Activated CD4-positive, alpha-beta T cell treated with anti-CD3 and anti-CD28 coated beads, Interleukin-2, Interleukin-6, amounts not matched to agents 100 ng/mL and 50 ng/mL, durations not matched to agents 16 hours and 8 hours (primary cell): ENCODE data around the gene IQSEC1.

Experiments
- DNase-seq: peaks from one replicate; pipeline ENCODE4 v3.0.0-alpha.2; 2020

IQSEC1 gene

GRCh38 chr3:12981306-12982275 lies 91.6 kb downstream of the IQSEC1 start:
- no peak for DNase-seq

DNA sequence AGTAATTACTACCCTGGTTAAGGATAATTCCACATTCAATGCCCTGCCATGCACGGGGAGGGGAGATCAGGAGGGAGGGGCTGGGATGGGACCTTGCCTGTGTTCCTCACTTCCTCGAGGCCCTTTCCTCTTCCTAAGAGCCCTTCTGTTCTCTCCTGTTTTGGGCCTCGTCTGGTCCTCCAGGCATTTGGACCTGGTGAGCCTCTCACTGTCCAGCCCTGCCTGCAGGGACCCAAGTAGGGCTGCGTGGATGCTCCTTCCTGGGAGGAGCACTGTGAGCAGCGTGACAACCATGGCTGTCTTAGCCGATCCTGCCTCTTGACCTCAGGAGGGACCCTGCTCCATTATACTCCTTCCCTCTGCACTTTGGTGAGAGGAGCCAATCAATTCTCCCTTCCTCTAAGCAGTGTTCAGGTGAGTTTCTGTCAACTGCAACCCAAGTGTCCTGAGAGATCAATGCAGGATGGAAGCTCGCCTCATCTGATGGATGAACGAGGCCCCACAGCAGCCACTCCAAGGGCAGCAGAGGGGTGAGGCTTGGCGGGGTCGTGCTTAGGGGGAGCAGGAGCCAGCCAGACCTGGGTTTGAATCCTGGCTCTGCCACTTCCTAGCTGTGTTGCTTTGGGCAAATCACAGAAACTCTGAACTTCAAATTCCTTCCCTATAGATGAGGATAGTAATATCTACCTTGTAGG lies 92.5 kb downstream of the IQSEC1 start:
- DNase-seq = no peak

DNA sequence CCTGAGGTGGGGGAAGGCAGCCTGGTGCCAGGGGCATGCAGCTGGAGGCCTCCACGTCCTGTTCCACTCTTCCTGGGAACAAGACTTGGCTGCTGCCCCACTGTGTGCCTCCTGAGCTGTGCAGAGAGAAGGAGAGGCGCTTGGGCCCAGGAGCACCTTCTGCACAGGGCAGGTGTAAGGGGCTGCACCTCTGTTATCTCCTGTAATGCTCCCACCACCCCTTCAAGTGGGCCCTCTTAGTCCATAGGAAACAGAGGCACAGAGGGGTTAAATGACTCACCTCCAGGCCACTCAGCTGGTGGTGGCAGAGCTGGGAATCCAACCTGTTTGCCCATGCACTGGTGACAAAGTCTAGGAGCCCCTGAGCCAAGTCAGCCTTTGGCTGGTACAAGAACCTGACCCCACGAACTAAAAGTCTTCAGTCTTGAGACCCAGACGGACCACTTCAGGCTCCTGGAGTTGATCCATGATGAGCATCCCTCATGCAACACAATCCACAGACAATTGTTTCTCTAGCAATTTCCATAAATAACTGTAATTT lies 93.2 kb downstream of the IQSEC1 start:
- DNase-seq = no peak

- no peak for DNase-seq
These were observed 93.9 kb downstream of the IQSEC1 start for GRCh38 chr3:12979151-12979946.

GRCh38 chr3:12978682-12979081 lies 94.5 kb downstream of the IQSEC1 start:
- DNase-seq = no peak

DNA sequence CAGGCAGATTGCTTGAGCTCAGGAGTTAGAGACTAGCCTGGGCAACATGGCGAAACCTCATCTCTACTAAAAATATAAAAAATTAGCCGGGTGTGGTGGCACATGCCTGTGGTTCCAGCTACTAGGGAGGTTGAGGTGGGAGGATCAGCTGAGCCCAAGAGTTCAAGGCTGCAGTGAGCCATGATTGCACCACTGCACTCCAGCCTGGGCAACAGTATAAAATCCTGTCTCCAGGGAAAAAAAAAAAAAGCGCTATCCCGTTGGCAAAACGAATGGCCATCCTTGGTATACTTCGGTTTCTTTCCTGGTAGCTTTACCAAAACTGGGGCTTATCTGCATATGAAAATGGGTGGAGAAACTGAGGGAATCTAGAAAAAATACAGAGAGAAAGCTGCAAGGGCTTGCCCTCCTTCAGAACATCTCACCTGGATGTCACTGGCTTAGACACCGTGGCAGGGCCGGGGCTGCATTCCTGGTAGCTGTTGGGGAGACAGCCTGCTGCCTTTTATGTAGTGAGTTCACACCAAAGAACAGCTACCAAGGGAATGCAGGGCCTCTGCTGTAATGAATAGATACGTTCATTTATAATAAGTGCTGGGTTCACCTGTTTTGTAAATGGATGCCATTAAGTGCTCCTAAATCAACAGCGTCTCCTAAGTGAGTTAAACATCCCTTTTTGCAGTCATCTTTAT lies 96.0 kb downstream of the IQSEC1 start:
- no peak for DNase-seq

GRCh38 chr3:12975748-12976522 lies 97.3 kb downstream of the IQSEC1 start:
- DNase-seq = no peak

DNA sequence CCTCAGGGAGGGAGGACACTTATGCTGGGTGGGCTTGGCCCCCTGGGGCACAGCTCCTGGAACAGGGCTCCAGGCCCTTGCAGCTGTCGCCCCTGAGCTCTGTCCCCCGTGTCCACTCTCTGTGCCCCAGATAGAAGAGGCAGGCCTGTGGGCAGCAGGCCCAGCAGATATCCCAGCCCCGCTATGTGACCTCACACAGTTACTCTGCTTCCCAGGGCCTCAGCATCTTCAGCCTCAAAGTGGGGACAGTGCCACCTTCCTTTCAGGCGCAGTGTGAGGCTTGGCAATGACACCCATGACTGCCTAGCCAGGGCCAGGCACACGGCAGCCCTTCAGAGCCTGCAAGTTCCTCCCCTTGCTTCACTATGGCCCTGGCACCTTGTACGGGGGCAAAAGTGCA lies 98.4 kb downstream of the IQSEC1 start:
- no peak for DNase-seq

GRCh38 chr3:12974334-12974733 lies 98.9 kb downstream of the IQSEC1 start:
- no peak for DNase-seq

DNA sequence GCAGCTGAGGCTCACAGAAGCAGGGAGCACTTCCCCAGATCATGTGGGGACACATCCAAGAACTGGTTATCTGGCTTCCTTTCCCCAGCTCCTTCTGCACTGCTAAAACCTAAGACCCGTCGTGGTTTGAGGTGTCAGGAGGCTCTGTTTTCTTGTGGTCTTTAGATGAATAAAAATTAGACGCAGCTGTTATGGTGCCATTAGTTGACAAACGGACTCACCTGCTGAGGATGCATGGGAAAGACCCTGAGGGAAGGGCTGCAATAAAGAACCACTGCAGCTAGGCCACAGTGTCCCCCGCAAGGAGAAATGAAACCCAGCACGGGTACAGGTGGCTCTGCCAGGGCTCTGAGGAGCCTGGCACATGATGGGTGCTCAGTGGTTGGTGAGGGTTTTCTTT lies 99.4 kb downstream of the IQSEC1 start:
- peak; percentile 36 for DNase-seq

DNA sequence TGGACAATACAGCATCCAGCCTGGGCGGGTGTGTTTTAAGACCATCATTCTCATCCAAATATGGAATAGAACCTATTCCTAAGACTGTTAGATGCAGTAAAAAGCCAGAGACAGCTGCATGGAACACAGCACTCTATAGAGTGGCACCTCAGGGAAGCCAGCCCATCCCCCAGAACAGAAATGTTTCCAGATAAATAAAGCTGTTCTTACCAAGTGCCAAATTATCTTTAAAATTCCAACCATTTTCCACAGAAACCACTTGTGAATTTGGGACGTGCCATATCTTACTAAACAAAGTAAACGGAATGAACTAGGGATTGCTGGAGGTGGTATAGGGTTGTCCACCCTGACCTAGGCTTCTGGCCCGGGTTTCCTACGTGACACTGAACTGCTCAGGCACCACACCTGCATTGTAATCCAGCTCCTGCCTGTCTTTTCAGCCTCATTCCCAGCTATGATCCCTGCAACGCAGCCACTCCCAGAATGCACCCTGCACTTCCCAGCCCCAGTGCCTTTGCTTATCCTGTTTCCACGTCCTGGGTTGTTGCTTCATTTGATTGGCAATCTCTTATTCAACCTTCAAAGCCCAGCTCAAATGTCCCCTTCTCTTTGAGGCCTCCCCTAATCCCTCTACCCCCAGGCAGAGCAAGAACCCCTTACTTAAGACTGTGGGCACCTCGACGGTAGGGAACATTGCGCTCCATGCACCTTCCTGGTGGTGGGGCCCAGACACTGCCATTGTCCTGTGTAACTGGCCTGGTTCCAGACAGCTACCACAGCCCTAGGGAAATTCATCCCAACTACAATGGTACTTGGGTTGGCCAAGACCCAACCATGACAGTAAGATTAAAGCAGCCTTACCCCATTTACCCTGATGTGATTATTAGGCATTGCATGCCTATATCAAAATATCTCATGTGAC lies 100.2 kb downstream of the IQSEC1 start:
- DNase-seq = no peak

- no peak for DNase-seq
These were observed 101.2 kb downstream of the IQSEC1 start for GRCh38 chr3:12972043-12972442.

- DNase-seq = no peak
These were observed 102.5 kb downstream of the IQSEC1 start for GRCh38 chr3:12970684-12971083.

DNA sequence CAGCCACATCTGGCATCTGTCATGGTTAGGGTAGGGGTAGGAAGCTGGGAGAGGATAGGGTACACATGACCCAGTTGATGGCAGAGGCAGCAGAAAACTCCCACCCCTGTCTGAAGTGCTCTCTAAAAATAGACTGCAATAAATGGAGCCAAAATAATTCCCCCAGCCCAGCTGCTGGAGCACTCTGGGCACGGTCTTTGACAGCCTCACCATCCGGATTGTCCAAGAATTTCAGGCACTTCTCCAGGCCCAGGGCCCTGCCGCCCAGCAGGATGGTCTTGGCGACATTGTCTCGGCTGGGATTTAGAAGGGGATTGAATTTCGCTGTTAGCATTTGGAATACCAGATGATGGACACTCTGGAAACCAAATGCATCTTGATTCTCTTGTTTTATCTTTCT lies 103.7 kb downstream of the IQSEC1 start:
- no peak for DNase-seq

DNA sequence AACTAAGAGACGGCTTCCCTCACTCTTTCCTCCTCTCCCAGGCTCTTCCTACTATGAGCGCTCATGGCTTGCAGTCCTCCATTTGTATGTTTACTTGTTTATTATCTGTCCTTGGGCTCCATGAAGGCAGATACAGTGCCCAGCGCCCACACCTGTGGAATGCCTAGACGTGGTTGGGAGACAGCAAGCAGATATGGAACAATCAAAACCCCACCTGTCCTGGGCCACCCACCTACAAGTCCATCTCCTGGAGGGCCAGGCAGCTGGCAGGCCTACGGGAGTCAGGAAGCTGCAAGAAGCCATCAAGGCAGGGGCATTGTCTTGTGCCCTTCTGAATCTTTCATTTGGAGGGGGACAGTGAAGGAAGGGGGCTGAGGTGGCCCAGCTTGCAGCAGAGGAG lies 104.7 kb downstream of the IQSEC1 start:
- DNase-seq = no peak

- DNase-seq = peak; percentile 93
These were observed 105.5 kb downstream of the IQSEC1 start for GRCh38 chr3:12967606-12968351.

GRCh38 chr3:12966847-12967605 lies 106.2 kb downstream of the IQSEC1 start:
- no peak for DNase-seq

DNA sequence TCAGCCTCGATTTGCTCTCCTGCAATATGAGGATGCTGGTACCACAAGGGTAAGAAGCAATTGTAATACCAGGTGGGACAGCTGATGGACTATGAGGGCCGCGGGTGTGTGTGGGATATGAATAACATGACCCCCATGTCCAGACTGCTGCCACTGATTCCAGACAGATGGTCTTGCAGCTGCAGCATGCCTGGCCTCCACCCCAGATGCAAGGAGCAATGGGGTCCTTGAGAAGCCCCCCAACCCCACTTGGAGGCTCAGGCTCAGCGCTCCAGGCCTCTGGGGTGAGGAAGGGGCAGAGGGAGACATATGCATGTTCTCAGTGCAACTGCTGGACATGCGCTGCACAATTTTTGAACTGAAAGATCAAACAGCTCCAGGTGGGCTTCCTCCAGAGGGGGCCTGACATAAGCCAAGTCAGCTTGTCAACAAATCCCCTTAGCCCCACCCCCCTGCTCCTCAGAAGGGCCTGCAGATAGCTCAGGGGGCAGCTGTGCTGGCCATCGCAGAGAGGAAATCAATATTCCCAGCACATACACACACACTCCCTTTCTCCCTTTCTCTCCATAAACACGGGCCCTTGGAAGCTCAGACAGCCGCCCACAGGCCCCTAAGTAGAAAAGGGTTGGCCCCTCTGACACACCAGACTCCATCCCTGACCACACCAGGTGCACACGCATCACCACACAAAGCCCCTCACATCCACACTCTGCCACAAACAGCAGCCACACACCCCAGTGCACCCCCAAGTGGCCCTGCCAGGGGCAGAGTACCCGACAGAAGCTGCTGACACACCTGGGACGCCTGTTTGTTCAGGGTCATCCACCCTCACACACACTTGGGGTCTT lies 107.0 kb downstream of the IQSEC1 start:
- no peak for DNase-seq
